ENCODE data around the gene CLPSL2.

The CLPSL2 gene

GRCh38 chr6:35786810-35787209, 10.4 kb downstream of the CLPSL2 start:
- Histone ChIP-seq H3K9me3 (ENCODE audit: low read depth, low read length) (no peaks in the 10 kb centered on the region), H3K4me3 (peak overlapping the region; percentile 51), H3K36me3 (ENCODE audit: insufficient read depth, low read length) (no peaks in the 10 kb centered on the region), H3K27ac (no peak overlapping the region), H3K9ac (ENCODE audit: insufficient read length) (no peak overlapping the region)
- DNase-seq (ENCODE audit: low read depth, low spot score), result no peak
- no peak for TF ChIP-seq EZH2 (IDR thresholded peaks at IDR 0.05)
- no peak for TF ChIP-seq POLR2AphosphoS5 (IDR thresholded peaks at IDR 0.05; ENCODE audit: borderline replicate concordance, low read depth, low read length)
- no peak for TF ChIP-seq FOXP2 (optimal IDR thresholded peaks at IDR 0.05; ENCODE audit: control extremely low read depth, extremely low read length, insufficient read depth)

- Histone ChIP-seq H3K4me3 (peak overlapping the region; percentile 51), H3K36me3 (ENCODE audit: insufficient read depth, low read length) (no peaks in the 10 kb centered on the region), H3K9ac (ENCODE audit: insufficient read length) (no peak overlapping the region), H3K27ac (no peak overlapping the region), H3K9me3 (ENCODE audit: low read depth, low read length) (no peaks in the 10 kb centered on the region)
- TF ChIP-seq EZH2 (IDR thresholded peaks at IDR 0.05), result no peak
- no peak for TF ChIP-seq FOXP2 (optimal IDR thresholded peaks at IDR 0.05; ENCODE audit: control extremely low read depth, extremely low read length, insufficient read depth)
- no peak for TF ChIP-seq POLR2AphosphoS5 (IDR thresholded peaks at IDR 0.05; ENCODE audit: borderline replicate concordance, low read depth, low read length)
- no peak for DNase-seq (ENCODE audit: low read depth, low spot score)
Observed at GRCh38 chr6:35787266-35788218, 11.1 kb downstream of the CLPSL2 start.

- no peak for DNase-seq (ENCODE audit: low read depth, low spot score)
- H3K4me3 ChIP-seq, result no peak overlapping the region
- no peak overlapping the region for H3K9ac ChIP-seq (ENCODE audit: insufficient read length)
- TF ChIP-seq EZH2 (IDR thresholded peaks at IDR 0.05) (no peak), FOXP2 (optimal IDR thresholded peaks at IDR 0.05; ENCODE audit: control extremely low read depth, extremely low read length, insufficient read depth) (no peak), POLR2AphosphoS5 (IDR thresholded peaks at IDR 0.05; ENCODE audit: borderline replicate concordance, low read depth, low read length) (no peak)
- H3K27ac ChIP-seq, result no peak overlapping the region
- no peaks in the 10 kb centered on the region for H3K36me3 ChIP-seq (ENCODE audit: insufficient read depth, low read length)
- no peaks in the 10 kb centered on the region for H3K9me3 ChIP-seq (ENCODE audit: low read depth, low read length)
Observed at GRCh38 chr6:35788423-35788982, 12.1 kb downstream of the CLPSL2 start.

- no peaks in the 10 kb centered on the region for H3K36me3 ChIP-seq (ENCODE audit: insufficient read depth, low read length)
- no peak for DNase-seq (ENCODE audit: low read depth, low spot score)
- no peak overlapping the region for H3K9ac ChIP-seq (ENCODE audit: insufficient read length)
- no peak overlapping the region for H3K4me3 ChIP-seq
- H3K9me3 ChIP-seq (ENCODE audit: low read depth, low read length), result no peaks in the 10 kb centered on the region
- no peak for TF ChIP-seq EZH2 (IDR thresholded peaks at IDR 0.05)
- TF ChIP-seq POLR2AphosphoS5 (IDR thresholded peaks at IDR 0.05; ENCODE audit: borderline replicate concordance, low read depth, low read length), result no peak
- no peak for TF ChIP-seq FOXP2 (optimal IDR thresholded peaks at IDR 0.05; ENCODE audit: control extremely low read depth, extremely low read length, insufficient read depth)
- H3K27ac ChIP-seq, result no peak overlapping the region
Observed at GRCh38 chr6:35790683-35791082, 14.3 kb downstream of the CLPSL2 start.

- H3K9ac ChIP-seq (ENCODE audit: insufficient read length), result no peak overlapping the region
- no peaks in the 10 kb centered on the region for H3K9me3 ChIP-seq (ENCODE audit: low read depth, low read length)
- H3K27ac ChIP-seq, result no peak overlapping the region
- TF ChIP-seq FOXP2 (optimal IDR thresholded peaks at IDR 0.05; ENCODE audit: control extremely low read depth, extremely low read length, insufficient read depth) (no peak), POLR2AphosphoS5 (IDR thresholded peaks at IDR 0.05; ENCODE audit: borderline replicate concordance, low read depth, low read length) (no peak), EZH2 (IDR thresholded peaks at IDR 0.05) (no peak)
- no peak for DNase-seq (ENCODE audit: low read depth, low spot score)
- no peaks in the 10 kb centered on the region for H3K36me3 ChIP-seq (ENCODE audit: insufficient read depth, low read length)
- H3K4me3 ChIP-seq, result no peak overlapping the region
Observed at GRCh38 chr6:35794536-35795452, 18.4 kb downstream of the CLPSL2 start.

- no peaks in the 10 kb centered on the region for H3K36me3 ChIP-seq (ENCODE audit: insufficient read depth, low read length)
- no peak overlapping the region for H3K9ac ChIP-seq (ENCODE audit: insufficient read length)
Observed at GRCh38 chr6:35795453-35796071, 19.2 kb downstream of the CLPSL2 start.

GRCh38 chr6:35796236-35796635, 19.8 kb downstream of the CLPSL2 start:
- DNase-seq (ENCODE audit: low read depth, low spot score), result no peak
- H3K4me3 ChIP-seq, result no peak overlapping the region
- no peaks in the 10 kb centered on the region for H3K36me3 ChIP-seq (ENCODE audit: insufficient read depth, low read length)
- no peak overlapping the region for H3K27ac ChIP-seq
- TF ChIP-seq EZH2 (IDR thresholded peaks at IDR 0.05), result no peak
- TF ChIP-seq FOXP2 (optimal IDR thresholded peaks at IDR 0.05; ENCODE audit: control extremely low read depth, extremely low read length, insufficient read depth), result no peak
- TF ChIP-seq POLR2AphosphoS5 (IDR thresholded peaks at IDR 0.05; ENCODE audit: borderline replicate concordance, low read depth, low read length), result no peak
- no peak overlapping the region for H3K9ac ChIP-seq (ENCODE audit: insufficient read length)
- H3K9me3 ChIP-seq (ENCODE audit: low read depth, low read length), result no peaks in the 10 kb centered on the region

More at GRCh38 chr6:35795453-35796071, 19.2 kb downstream of the CLPSL2 start:
- no peak for TF ChIP-seq FOXP2 (optimal IDR thresholded peaks at IDR 0.05; ENCODE audit: control extremely low read depth, extremely low read length, insufficient read depth)
- no peak for TF ChIP-seq EZH2 (IDR thresholded peaks at IDR 0.05)
- TF ChIP-seq POLR2AphosphoS5 (IDR thresholded peaks at IDR 0.05; ENCODE audit: borderline replicate concordance, low read depth, low read length), result no peak
- H3K27ac ChIP-seq, result no peak overlapping the region
- DNase-seq (ENCODE audit: low read depth, low spot score), result no peak
- H3K4me3 ChIP-seq, result no peak overlapping the region
- H3K9me3 ChIP-seq (ENCODE audit: low read depth, low read length), result no peaks in the 10 kb centered on the region

All from SK-N-MC (cell line).